Ammon's horn (tissue), 1 donor: ENCODE results near the gene FAAP20.

ENCODE experiments used
- DNase-seq: peaks from one replicate; pipeline ENCODE4 v3.0.0-alpha.2; 2016; ENCODE audit warnings: low spot score

Gene FAAP20

GRCh38 chr1:2212274-2212531, 17.6 kb upstream of the FAAP20 start:
- no peak for DNase-seq

GRCh38 chr1:2210786-2211185, 16.2 kb upstream of the FAAP20 start:
- no peak for DNase-seq

- DNase-seq: no peak
Measured at GRCh38 chr1:2210084-2210653, 15.6 kb upstream of the FAAP20 start.

- no peak for DNase-seq
Measured at GRCh38 chr1:2209400-2210083, 15.0 kb upstream of the FAAP20 start.

GRCh38 chr1:2208309-2209239, 14.0 kb upstream of the FAAP20 start:
- DNase-seq: no peak

GRCh38 chr1:2206813-2207487, 12.4 kb upstream of the FAAP20 start:
- DNase-seq: no peak

- peak; percentile 98 for DNase-seq
Measured at GRCh38 chr1:2205191-2205952, 10.8 kb upstream of the FAAP20 start.

GRCh38 chr1:2204415-2205190, 10.0 kb upstream of the FAAP20 start:
- peak; percentile 87 for DNase-seq

- no peak for DNase-seq
Measured at GRCh38 chr1:2203671-2204414, 9.3 kb upstream of the FAAP20 start.

GRCh38 chr1:2202843-2203601, 8.4 kb upstream of the FAAP20 start:
- DNase-seq: no peak

GRCh38 chr1:2202008-2202575, 7.5 kb upstream of the FAAP20 start:
- no peak for DNase-seq

- no peak for DNase-seq
Measured at GRCh38 chr1:2201062-2201461, 6.5 kb upstream of the FAAP20 start.

- no peak for DNase-seq
Measured at GRCh38 chr1:2200308-2200943, 5.9 kb upstream of the FAAP20 start.

GRCh38 chr1:2199042-2199810, 4.7 kb upstream of the FAAP20 start:
- peak; percentile 88 for DNase-seq

GRCh38 chr1:2198571-2198970, 4.0 kb upstream of the FAAP20 start:
- DNase-seq: no peak

- DNase-seq: no peak
Measured at GRCh38 chr1:2197707-2198165, 3.2 kb upstream of the FAAP20 start.

GRCh38 chr1:2196901-2197638, 2.5 kb upstream of the FAAP20 start:
- no peak for DNase-seq
